ENCODE measurements around the gene SOX30.

DNA sequence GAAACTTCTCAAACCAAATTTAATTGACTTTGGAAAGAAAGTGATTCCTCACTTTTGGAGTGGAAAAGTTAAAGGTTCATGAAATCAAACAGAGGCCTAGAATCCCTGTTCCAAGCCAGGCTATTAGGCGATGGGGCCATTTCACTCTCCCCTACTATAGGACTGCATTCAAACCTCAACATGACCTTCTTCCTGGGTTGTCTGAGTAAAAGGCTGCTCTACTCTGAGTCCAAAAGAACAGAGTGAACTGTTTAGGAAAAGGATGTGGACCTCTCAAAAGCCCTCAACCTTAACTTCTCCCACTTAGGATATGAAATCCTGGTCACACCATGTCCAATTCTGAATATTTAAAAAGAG is 34.9 kb upstream of the SOX30 start:
- no peak for TF ChIP-seq EZH2 (IDR thresholded peaks at IDR 0.05; ENCODE audit: borderline replicate concordance, low read length)
- TF ChIP-seq, protein P1, sequence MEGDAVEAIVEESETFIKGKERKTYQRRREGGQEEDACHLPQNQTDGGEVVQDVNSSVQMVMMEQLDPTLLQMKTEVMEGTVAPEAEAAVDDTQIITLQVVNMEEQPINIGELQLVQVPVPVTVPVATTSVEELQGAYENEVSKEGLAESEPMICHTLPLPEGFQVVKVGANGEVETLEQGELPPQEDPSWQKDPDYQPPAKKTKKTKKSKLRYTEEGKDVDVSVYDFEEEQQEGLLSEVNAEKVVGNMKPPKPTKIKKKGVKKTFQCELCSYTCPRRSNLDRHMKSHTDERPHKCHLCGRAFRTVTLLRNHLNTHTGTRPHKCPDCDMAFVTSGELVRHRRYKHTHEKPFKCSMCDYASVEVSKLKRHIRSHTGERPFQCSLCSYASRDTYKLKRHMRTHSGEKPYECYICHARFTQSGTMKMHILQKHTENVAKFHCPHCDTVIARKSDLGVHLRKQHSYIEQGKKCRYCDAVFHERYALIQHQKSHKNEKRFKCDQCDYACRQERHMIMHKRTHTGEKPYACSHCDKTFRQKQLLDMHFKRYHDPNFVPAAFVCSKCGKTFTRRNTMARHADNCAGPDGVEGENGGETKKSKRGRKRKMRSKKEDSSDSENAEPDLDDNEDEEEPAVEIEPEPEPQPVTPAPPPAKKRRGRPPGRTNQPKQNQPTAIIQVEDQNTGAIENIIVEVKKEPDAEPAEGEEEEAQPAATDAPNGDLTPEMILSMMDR (conservative IDR thresholded peaks at IDR 0.05 in 1 of 2, IDR thresholded peaks at IDR 0.05 in 1 of 2; ENCODE audit: extremely low read depth in 1 of 2, insufficient read depth in 1 of 2, low read depth in 1 of 2, low read length in 2 of 2), result no peak

All from mammary epithelial cell (primary cell).